Activated CD8-positive, alpha-beta memory T cell treated with anti-CD3 and anti-CD28 coated beads for 24 hours (primary cell): ENCODE data around the gene CAMK1G.

Experiments
- DNase-seq: peaks from one replicate; pipeline ENCODE4 v3.0.0-alpha.2; 2020

The CAMK1G gene

GRCh38 chr1:209601809-209602657, 18.5 kb downstream of the CAMK1G start:
- no peak for DNase-seq

GRCh38 chr1:209603877-209604276, 20.4 kb downstream of the CAMK1G start:
- DNase-seq, result no peak

- DNase-seq, result no peak
Measured at GRCh38 chr1:209607102-209607794, 23.7 kb downstream of the CAMK1G start.

- no peak for DNase-seq
Measured at GRCh38 chr1:209607795-209608178, 24.3 kb downstream of the CAMK1G start.

- no peak for DNase-seq
Measured at GRCh38 chr1:209609041-209609790, 25.7 kb downstream of the CAMK1G start.

- DNase-seq, result no peak
Measured at GRCh38 chr1:209609791-209610630, 26.5 kb downstream of the CAMK1G start.

GRCh38 chr1:209610631-209610905, 27.1 kb downstream of the CAMK1G start:
- DNase-seq, result no peak

- no peak for DNase-seq
Measured at GRCh38 chr1:209611771-209612570, 28.5 kb downstream of the CAMK1G start.

GRCh38 chr1:209612646-209613399, 29.3 kb downstream of the CAMK1G start:
- DNase-seq, result no peak

- no peak for DNase-seq
Measured at GRCh38 chr1:209613400-209614150, 30.1 kb downstream of the CAMK1G start.

GRCh38 chr1:209614151-209614420, 30.6 kb downstream of the CAMK1G start:
- no peak for DNase-seq

- DNase-seq, result no peak
Measured at GRCh38 chr1:209614906-209615305, 31.4 kb downstream of the CAMK1G start.

- no peak for DNase-seq
Measured at GRCh38 chr1:209616366-209617046, 33.0 kb downstream of the CAMK1G start.

GRCh38 chr1:209617047-209617673, 33.6 kb downstream of the CAMK1G start:
- no peak for DNase-seq

- DNase-seq, result no peak
Measured at GRCh38 chr1:209617755-209618154, 34.2 kb downstream of the CAMK1G start.

- DNase-seq, result no peak
Measured at GRCh38 chr1:209618291-209618690, 34.8 kb downstream of the CAMK1G start.

- no peak for DNase-seq
Measured at GRCh38 chr1:209618756-209619420, 35.4 kb downstream of the CAMK1G start.

GRCh38 chr1:209619696-209620486, 36.4 kb downstream of the CAMK1G start:
- DNase-seq, result no peak
